ENCODE results near the gene MAML3. TPM values are rescaled to one million over a fixed set of nuclear protein-coding genes. Genes with fewer than 3 reads are reported as not detected.
A peak's percentile ranks its signal among the peaks of the same experiment; 100 is the strongest.

The MAML3 gene
- total and polyA plus RNA-seq, 2 of the 13 experiments (the other 11 are each of a cell fraction or from before 2014, with no cell fraction given) = 0.05 to 0.13 TPM

DNA sequence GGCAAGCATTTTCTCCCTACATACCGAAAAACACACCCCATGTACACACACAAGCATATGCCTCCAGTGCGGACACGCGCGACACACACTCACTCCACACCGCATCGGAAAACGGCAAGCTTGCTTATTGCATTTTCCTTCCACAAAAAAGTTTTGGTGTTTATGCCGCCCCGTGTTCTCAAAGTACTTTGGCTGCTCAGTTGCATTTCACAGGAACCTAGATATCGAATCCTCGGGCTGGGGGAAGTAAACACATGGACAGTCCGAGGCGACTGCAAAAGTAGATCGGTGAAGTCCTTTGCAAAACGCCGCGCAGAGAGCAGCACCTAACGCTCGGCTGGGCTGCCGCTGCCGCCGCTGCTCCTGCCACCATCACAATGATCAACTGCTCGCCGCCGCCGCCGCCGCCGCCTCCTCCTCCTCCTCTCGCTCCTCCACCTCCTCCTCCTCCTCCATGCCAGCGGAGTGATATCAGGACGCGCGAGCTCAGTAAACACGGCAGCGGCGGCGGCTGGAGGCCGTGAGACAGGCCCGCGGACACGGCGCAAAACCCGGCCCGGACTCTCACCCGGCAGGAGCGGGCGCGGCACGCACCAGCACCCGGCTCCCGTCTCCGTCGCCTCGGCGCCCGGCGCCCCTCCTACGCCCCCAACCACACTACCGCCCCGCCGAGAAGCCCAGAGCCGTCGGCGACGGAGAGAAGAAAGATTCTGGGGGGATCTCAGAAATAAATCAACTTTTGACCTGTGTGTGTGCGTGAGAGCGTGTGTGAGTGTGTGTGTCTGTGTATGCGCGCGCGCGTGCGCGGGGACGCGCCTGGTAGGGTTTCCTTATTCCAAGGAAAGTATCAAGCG lies at the start of gene MAML3 (continued):
- TF ChIP-seq ZNF546 (CRISPR knock-in tag; conservative IDR thresholded peaks at IDR 0.05) (0 out of 2 replicates have a peak, but pooled peaks have one; percentile 32), TOPORS (CRISPR knock-in tag; IDR thresholded peaks at IDR 0.05) (no peak), ZNF225 (CRISPR knock-in tag; IDR thresholded peaks at IDR 0.05) (no peak), PRPF4 (IDR thresholded peaks at IDR 0.05; ENCODE audit: low read depth, low read length, poor library complexity, severe bottlenecking) (no peak), IKZF1 (IDR thresholded peaks at IDR 0.05) (no peak), TAF15 (IDR thresholded peaks at IDR 0.05; ENCODE audit: low read depth, low read length, poor library complexity, severe bottlenecking) (no peak), HNRNPH1 (optimal IDR thresholded peaks at IDR 0.05; ENCODE audit: low read depth, low read length) (no peak), HIVEP1 (CRISPR knock-in tag; IDR thresholded peaks at IDR 0.05) (0 out of 2 replicates have a peak, but pooled peaks have one; percentile 18), RFX1 (IDR thresholded peaks at IDR 0.05) (no peak), MZF1 (CRISPR knock-in tag; IDR thresholded peaks at IDR 0.05; ENCODE audit: borderline replicate concordance) (no peak), STAG1 (CRISPR knock-in tag; IDR thresholded peaks at IDR 0.05) (peak; percentile 5; the same call in 1 of the 2 replicates), ZNF33B (CRISPR knock-in tag; IDR thresholded peaks at IDR 0.05) (0 out of 2 replicates have a peak, but pooled peaks have one; percentile 71), SMAD9 (CRISPR knock-in tag; IDR thresholded peaks at IDR 0.05) (0 out of 2 replicates have a peak, but pooled peaks have one; percentile 38), ELF4 (CRISPR knock-in tag; IDR thresholded peaks at IDR 0.05; ENCODE audit: borderline replicate concordance) (no peak), ZNF567 (CRISPR knock-in tag; IDR thresholded peaks at IDR 0.05; ENCODE audit: borderline replicate concordance) (no peak)
- TF ChIP-seq, protein P1, sequence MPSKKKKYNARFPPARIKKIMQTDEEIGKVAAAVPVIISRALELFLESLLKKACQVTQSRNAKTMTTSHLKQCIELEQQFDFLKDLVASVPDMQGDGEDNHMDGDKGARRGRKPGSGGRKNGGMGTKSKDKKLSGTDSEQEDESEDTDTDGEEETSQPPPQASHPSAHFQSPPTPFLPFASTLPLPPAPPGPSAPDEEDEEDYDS (CRISPR knock-in tag; IDR thresholded peaks at IDR 0.05) = 0 out of 2 replicates have a peak, but pooled peaks have one; percentile 17
- TF ChIP-seq, protein P2, sequence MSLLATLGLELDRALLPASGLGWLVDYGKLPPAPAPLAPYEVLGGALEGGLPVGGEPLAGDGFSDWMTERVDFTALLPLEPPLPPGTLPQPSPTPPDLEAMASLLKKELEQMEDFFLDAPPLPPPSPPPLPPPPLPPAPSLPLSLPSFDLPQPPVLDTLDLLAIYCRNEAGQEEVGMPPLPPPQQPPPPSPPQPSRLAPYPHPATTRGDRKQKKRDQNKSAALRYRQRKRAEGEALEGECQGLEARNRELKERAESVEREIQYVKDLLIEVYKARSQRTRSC (CRISPR knock-in tag; IDR thresholded peaks at IDR 0.05; ENCODE audit: low read depth) = no peak
- TF ChIP-seq, protein P3, sequence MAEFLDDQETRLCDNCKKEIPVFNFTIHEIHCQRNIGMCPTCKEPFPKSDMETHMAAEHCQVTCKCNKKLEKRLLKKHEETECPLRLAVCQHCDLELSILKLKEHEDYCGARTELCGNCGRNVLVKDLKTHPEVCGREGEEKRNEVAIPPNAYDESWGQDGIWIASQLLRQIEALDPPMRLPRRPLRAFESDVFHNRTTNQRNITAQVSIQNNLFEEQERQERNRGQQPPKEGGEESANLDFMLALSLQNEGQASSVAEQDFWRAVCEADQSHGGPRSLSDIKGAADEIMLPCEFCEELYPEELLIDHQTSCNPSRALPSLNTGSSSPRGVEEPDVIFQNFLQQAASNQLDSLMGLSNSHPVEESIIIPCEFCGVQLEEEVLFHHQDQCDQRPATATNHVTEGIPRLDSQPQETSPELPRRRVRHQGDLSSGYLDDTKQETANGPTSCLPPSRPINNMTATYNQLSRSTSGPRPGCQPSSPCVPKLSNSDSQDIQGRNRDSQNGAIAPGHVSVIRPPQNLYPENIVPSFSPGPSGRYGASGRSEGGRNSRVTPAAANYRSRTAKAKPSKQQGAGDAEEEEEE (CRISPR knock-in tag; IDR thresholded peaks at IDR 0.05; ENCODE audit: borderline replicate concordance) = no peak
- TF ChIP-seq, protein P4, sequence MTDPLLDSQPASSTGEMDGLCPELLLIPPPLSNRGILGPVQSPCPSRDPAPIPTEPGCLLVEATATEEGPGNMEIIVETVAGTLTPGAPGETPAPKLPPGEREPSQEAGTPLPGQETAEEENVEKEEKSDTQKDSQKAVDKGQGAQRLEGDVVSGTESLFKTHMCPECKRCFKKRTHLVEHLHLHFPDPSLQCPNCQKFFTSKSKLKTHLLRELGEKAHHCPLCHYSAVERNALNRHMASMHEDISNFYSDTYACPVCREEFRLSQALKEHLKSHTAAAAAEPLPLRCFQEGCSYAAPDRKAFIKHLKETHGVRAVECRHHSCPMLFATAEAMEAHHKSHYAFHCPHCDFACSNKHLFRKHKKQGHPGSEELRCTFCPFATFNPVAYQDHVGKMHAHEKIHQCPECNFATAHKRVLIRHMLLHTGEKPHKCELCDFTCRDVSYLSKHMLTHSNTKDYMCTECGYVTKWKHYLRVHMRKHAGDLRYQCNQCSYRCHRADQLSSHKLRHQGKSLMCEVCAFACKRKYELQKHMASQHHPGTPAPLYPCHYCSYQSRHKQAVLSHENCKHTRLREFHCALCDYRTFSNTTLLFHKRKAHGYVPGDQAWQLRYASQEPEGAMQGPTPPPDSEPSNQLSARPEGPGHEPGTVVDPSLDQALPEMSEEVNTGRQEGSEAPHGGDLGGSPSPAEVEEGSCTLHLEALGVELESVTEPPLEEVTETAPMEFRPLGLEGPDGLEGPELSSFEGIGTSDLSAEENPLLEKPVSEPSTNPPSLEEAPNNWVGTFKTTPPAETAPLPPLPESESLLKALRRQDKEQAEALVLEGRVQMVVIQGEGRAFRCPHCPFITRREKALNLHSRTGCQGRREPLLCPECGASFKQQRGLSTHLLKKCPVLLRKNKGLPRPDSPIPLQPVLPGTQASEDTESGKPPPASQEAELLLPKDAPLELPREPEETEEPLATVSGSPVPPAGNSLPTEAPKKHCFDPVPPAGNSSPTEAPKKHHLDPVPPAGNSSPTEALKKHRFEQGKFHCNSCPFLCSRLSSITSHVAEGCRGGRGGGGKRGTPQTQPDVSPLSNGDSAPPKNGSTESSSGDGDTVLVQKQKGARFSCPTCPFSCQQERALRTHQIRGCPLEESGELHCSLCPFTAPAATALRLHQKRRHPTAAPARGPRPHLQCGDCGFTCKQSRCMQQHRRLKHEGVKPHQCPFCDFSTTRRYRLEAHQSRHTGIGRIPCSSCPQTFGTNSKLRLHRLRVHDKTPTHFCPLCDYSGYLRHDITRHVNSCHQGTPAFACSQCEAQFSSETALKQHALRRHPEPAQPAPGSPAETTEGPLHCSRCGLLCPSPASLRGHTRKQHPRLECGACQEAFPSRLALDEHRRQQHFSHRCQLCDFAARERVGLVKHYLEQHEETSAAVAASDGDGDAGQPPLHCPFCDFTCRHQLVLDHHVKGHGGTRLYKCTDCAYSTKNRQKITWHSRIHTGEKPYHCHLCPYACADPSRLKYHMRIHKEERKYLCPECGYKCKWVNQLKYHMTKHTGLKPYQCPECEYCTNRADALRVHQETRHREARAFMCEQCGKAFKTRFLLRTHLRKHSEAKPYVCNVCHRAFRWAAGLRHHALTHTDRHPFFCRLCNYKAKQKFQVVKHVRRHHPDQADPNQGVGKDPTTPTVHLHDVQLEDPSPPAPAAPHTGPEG (CRISPR knock-in tag; IDR thresholded peaks at IDR 0.05) = peak; percentile 35; the same call in 1 of the 2 replicates

All from HepG2 (cell line).